ENCODE measurements around the gene PGC. TPM values are rescaled to one million over a fixed set of nuclear protein-coding genes. Genes with fewer than 3 reads are reported as not detected.

The PGC gene
- total RNA-seq, 1 donor from 2014 or later: not detected

GRCh38 chr6:41716516-41717391 lies 30.4 kb downstream of the PGC start:
- Mint-ChIP-seq H3K9me3 (ENCODE audit: unreplicated experiment) (no peaks in the 10 kb centered on the region), H3K27ac (ENCODE audit: unreplicated experiment) (no peak overlapping the region), H3K27me3 (ENCODE audit: unreplicated experiment) (peaks cover 13% of the 10 kb centered on the region), H3K36me3 (ENCODE audit: low read depth, unreplicated experiment) (peaks cover 4% of the 10 kb centered on the region), H3K4me3 (ENCODE audit: unreplicated experiment) (no peak overlapping the region), H3K4me1 (ENCODE audit: unreplicated experiment) (peaks cover 15% of the 10 kb centered on the region)
- TF ChIP-seq CTCF (IDR thresholded peaks at IDR 0.05; ENCODE audit: unreplicated experiment): no peak
- no peak for DNase-seq (ENCODE audit: low spot score)

GRCh38 chr6:41715795-41716515 lies 31.2 kb downstream of the PGC start:
- Mint-ChIP-seq H3K27me3 (ENCODE audit: unreplicated experiment) (peaks cover 13% of the 10 kb centered on the region), H3K4me3 (ENCODE audit: unreplicated experiment) (no peak overlapping the region), H3K27ac (ENCODE audit: unreplicated experiment) (no peak overlapping the region), H3K9me3 (ENCODE audit: unreplicated experiment) (no peaks in the 10 kb centered on the region), H3K36me3 (ENCODE audit: low read depth, unreplicated experiment) (no peaks in the 10 kb centered on the region), H3K4me1 (ENCODE audit: unreplicated experiment) (peaks cover 15% of the 10 kb centered on the region)
- no peak for TF ChIP-seq CTCF (IDR thresholded peaks at IDR 0.05; ENCODE audit: unreplicated experiment)
- no peak for DNase-seq (ENCODE audit: low spot score)

GRCh38 chr6:41714556-41715273 lies 32.5 kb downstream of the PGC start:
- peaks cover 19% of the 10 kb centered on the region for H3K4me1 Mint-ChIP-seq (ENCODE audit: unreplicated experiment)
- H3K36me3 Mint-ChIP-seq (ENCODE audit: low read depth, unreplicated experiment): no peaks in the 10 kb centered on the region
- H3K4me3 Mint-ChIP-seq (ENCODE audit: unreplicated experiment): no peak overlapping the region
- H3K9me3 Mint-ChIP-seq (ENCODE audit: unreplicated experiment): no peaks in the 10 kb centered on the region
- DNase-seq (ENCODE audit: low spot score): no peak
- no peak overlapping the region for H3K27ac Mint-ChIP-seq (ENCODE audit: unreplicated experiment)
- TF ChIP-seq CTCF (IDR thresholded peaks at IDR 0.05; ENCODE audit: unreplicated experiment): no peak
- H3K27me3 Mint-ChIP-seq (ENCODE audit: unreplicated experiment): peaks cover 16% of the 10 kb centered on the region

GRCh38 chr6:41713650-41714291 lies 33.4 kb downstream of the PGC start:
- Mint-ChIP-seq H3K36me3 (ENCODE audit: low read depth, unreplicated experiment) (no peaks in the 10 kb centered on the region), H3K4me1 (ENCODE audit: unreplicated experiment) (peaks cover 21% of the 10 kb centered on the region), H3K27ac (ENCODE audit: unreplicated experiment) (peak overlapping the region; percentile 36), H3K27me3 (ENCODE audit: unreplicated experiment) (peaks cover 18% of the 10 kb centered on the region), H3K4me3 (ENCODE audit: unreplicated experiment) (peak overlapping the region; percentile 69), H3K9me3 (ENCODE audit: unreplicated experiment) (no peaks in the 10 kb centered on the region)
- no peak for DNase-seq (ENCODE audit: low spot score)
- TF ChIP-seq CTCF (IDR thresholded peaks at IDR 0.05; ENCODE audit: unreplicated experiment): no peak

Data from endothelial cell (in vitro differentiated cells).